CD4-positive, CD25-positive, alpha-beta regulatory T cell (primary cell): ENCODE data around the gene ZNF177. TPM values are rescaled to one million over a fixed set of nuclear protein-coding genes. Genes with fewer than 3 reads are reported as not detected.
"Not testable (repeated sequence)": the region's sequence is repeated elsewhere in the genome, so short reads cannot be mapped to it uniquely, and the experiment has no call there.

Experiments
- ATAC-seq, 2 donors: fragments of 150-1000 bp; cut with Tn5 transposase; one replicate each; pipeline ENCODE4 v1.10.0; 2021; ENCODE audit warnings: low read depth in 2 of 2, moderate number of reproducible peaks in 2 of 2, moderate library complexity in 1 of 2
- DNase-seq, 3 donors: peaks; one replicate each; pipeline versions ENCODE4 v3.0.0 to v3.0.0-alpha.2; 2012 to 2022; ENCODE audit warnings: mixed read lengths in 1 of 3
- H3K27ac ChIP-seq: one replicate; pipeline ENCODE4 v1.7.0; 2013; ENCODE audit warnings: mild to moderate bottlenecking, low read length; ENCODE audit not compliant: insufficient read depth, poor library complexity, severe bottlenecking
- H3K27me3 ChIP-seq: one replicate; pipeline ENCODE4 v1.7.0; 2013; ENCODE audit warnings: low read length; ENCODE audit not compliant: control insufficient read depth, insufficient read depth
- H3K36me3 ChIP-seq: one replicate; pipeline ENCODE4 v1.7.0; 2013; ENCODE audit warnings: mild to moderate bottlenecking, low read length, moderate library complexity; ENCODE audit not compliant: control insufficient read depth, insufficient read depth
- H3K4me1 ChIP-seq: 2 replicates; pipeline ENCODE4 v1.7.0; 2013; ENCODE audit warnings: mild to moderate bottlenecking, low read length; ENCODE audit not compliant: insufficient read depth, control insufficient read depth, poor library complexity, severe bottlenecking
- H3K4me3 ChIP-seq: one replicate; pipeline ENCODE4 v1.7.0; 2013; ENCODE audit warnings: low read depth, mild to moderate bottlenecking, low read length, moderate library complexity
- H3K9me3 ChIP-seq, 2 experiments: 1 replicate in 1 of 2; 2 replicates in 1 of 2; pipeline ENCODE4 v1.7.0; 2013; ENCODE audit warnings: low read length in 2 of 2, mild to moderate bottlenecking in 1 of 2, moderate library complexity in 1 of 2; ENCODE audit not compliant: control insufficient read depth in 2 of 2
- H3K27ac Mint-ChIP-seq, 3 donors: one replicate each; pipeline ENCODE4 v1.8.0; 2020 to 2022; ENCODE audit warnings: mild to moderate bottlenecking in 3 of 3, mixed read lengths in 3 of 3, moderate library complexity in 2 of 3
- H3K27me3 Mint-ChIP-seq: one replicate; pipeline ENCODE4 v1.8.0; 2022; ENCODE audit warnings: mild to moderate bottlenecking, mixed read lengths
- H3K36me3 Mint-ChIP-seq: one replicate; pipeline ENCODE4 v1.8.0; 2020; ENCODE audit warnings: mixed read lengths
- H3K4me1 Mint-ChIP-seq, 4 donors: one replicate each; pipeline ENCODE4 v1.8.0; 2020 to 2022; ENCODE audit warnings: mixed read lengths in 4 of 4, mild to moderate bottlenecking in 1 of 4
- H3K4me3 Mint-ChIP-seq, 4 donors: one replicate each; pipeline ENCODE4 v1.8.0; 2020 to 2022; ENCODE audit warnings: mild to moderate bottlenecking in 4 of 4, mixed read lengths in 4 of 4, moderate library complexity in 3 of 4
- H3K9me3 Mint-ChIP-seq, 7 donors: one replicate each; pipeline ENCODE4 v1.8.0; 2020 to 2022; ENCODE audit warnings: mixed read lengths in 7 of 7, mild to moderate bottlenecking in 3 of 7, moderate library complexity in 2 of 7
- polyA plus RNA-seq, 4 donors: library from polyadenylated mRNA; unstranded; fragments of 300-500 nt; fragmentation: Illumina TruSeq; gene quantifications; one replicate each; pipeline ENCODE4 v1.2.3, GENCODE V29; 2021
- total RNA-seq: library from RNA; stranded (reverse); gene quantifications from one replicate; pipeline ENCODE4 v1.2.3, GENCODE V29; 2022

Gene ZNF177
- total RNA-seq, result 0.81 TPM
- polyA plus RNA-seq, result under 1 TPM; 0.19 to 0.67 (median 0.61) TPM

DNA sequence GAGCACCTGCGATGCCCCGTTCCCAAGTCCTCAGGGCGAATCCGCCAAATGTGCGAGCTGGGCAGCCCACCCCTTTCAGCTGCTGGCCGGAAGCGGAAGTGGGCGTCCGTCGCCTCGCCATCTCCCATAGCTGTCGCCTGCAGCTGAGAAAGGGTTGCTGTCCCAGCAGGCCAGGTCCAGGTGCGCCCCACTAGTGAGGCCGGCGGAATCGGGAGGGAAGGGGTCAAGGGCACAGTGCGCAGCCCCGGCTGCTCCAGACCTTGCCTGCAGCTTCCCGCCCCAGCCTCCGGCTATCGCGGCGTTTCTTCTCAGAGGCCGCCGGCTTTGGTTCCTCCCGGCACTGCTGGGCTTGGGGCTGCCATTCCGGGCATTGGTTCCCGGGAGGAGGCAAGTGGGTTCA lies at the start of gene ZNF177:
TSS of gene ZNF177 (plus strand) at position 109 of the 400 bp plus-strand sequence. CDS start 15,299 bp downstream, outside the sequence.
- no peaks in the 10 kb centered on the region for H3K4me1 ChIP-seq
- Mint-ChIP-seq H3K9me3 (peaks cover 0 to 69% (median 34%) of the 10 kb centered on the region in 7 donors), H3K27me3 (peaks cover 9% of the 10 kb centered on the region), H3K36me3 (peaks cover 21% of the 10 kb centered on the region), H3K4me3 (peak within 1 kb of the TSS in 2 of 4 donors; percentile 13 to 58), H3K27ac (no peak within 1 kb of the TSS), H3K4me1 (peaks cover 0 to 4% (median 2%) of the 10 kb centered on the region in 4 donors)
- no peaks in the 10 kb centered on the region for H3K27me3 ChIP-seq
- H3K4me3 ChIP-seq, result no peak within 1 kb of the TSS
- no peak within 1 kb of the TSS for H3K27ac ChIP-seq
- H3K36me3 ChIP-seq, result no peaks in the 10 kb centered on the region
- ATAC-seq, result no peak
- H3K9me3 ChIP-seq, result peaks cover 41 to 79% of the 10 kb centered on the region in 2 experiments
- DNase-seq, result no peak

GRCh38 chr19:9313756-9314155 lies 49.1 kb upstream of the ZNF177 start:
- H3K9me3 Mint-ChIP-seq, result peaks cover 0 to 16% (median 11%) of the 10 kb centered on the region in 7 donors

DNA sequence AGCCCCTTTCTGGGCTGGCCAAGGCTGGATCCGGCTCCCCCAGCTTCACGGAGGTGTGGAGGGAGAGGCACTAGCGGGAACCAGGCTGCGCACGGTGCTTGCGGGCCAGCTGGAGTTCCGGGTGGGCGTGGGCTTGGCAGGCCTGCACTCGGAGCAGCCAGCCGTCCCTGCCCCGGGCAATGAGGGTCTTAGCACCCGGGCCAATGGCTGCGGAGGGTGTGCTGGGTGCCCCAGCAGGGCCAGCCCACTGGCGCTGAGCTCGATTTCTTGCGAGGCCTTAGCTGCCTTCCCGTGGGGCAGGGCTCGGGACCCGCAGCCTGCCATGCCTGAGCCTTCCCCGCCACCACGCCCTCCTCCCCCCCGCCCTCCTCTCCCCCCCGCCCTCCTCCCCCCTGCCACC lies 41.5 kb upstream of the ZNF177 start:
- Histone ChIP-seq H3K27me3 (no peaks in the 10 kb centered on the region), H3K4me3 (no peak overlapping the region), H3K27ac (no peak overlapping the region), H3K9me3 (peaks cover 1 to 20% of the 10 kb centered on the region in 2 experiments), H3K36me3 (peaks cover 2% of the 10 kb centered on the region), H3K4me1 (peaks cover 11% of the 10 kb centered on the region)
- ATAC-seq, result no peak
- H3K4me1 Mint-ChIP-seq, result peaks cover 7 to 32% (median 20%) of the 10 kb centered on the region in 4 donors
- peaks cover 4% of the 10 kb centered on the region for H3K27me3 Mint-ChIP-seq
- H3K27ac Mint-ChIP-seq, result no peak overlapping the region
- no peak overlapping the region for H3K4me3 Mint-ChIP-seq
- peaks cover 11% of the 10 kb centered on the region for H3K36me3 Mint-ChIP-seq
- peaks cover 0 to 28% (median 12%) of the 10 kb centered on the region in 7 donors for H3K9me3 Mint-ChIP-seq
- no peak for DNase-seq

More at GRCh38 chr19:9313756-9314155, 49.1 kb upstream of the ZNF177 start:
- ATAC-seq (no peak), DNase-seq (no peak)
- Histone ChIP-seq H3K27ac (no peak overlapping the region), H3K27me3 (no peaks in the 10 kb centered on the region), H3K9me3 (peaks cover 5 to 16% of the 10 kb centered on the region in 2 experiments), H3K36me3 (no peaks in the 10 kb centered on the region), H3K4me1 (peaks cover 8% of the 10 kb centered on the region), H3K4me3 (no peak overlapping the region)
- no peak overlapping the region for H3K4me3 Mint-ChIP-seq
- peaks cover under 1 to 14% (median under 1%) of the 10 kb centered on the region in 4 donors for H3K4me1 Mint-ChIP-seq
- no peaks in the 10 kb centered on the region for H3K27me3 Mint-ChIP-seq
- H3K27ac Mint-ChIP-seq, result no peak overlapping the region
- H3K36me3 Mint-ChIP-seq, result peaks cover 9% of the 10 kb centered on the region

DNA sequence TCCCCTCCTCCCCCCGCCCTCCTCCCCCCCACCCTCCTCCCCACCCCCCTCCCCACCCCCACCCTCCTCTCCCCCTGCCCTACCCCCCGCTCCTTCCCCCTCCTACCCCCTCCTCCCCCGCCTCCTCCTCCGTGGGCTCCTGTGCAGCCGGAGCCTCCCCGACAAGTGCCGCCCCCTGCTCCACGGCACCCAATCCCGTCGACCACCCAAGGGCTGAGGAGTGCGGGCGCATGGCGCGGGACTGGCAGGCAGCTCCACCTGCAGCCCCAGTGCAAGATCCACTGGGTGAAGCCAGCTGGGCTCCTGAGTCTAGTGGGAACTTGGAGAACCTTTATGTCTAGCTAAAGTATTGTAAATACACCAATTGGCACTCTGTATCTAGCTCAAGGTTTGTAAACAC lies 41.1 kb upstream of the ZNF177 start:
- not testable (repeated sequence) for ATAC-seq, H3K4me3 ChIP-seq, H3K27ac Mint-ChIP-seq, H3K27ac ChIP-seq, H3K4me3 Mint-ChIP-seq, H3K27me3 ChIP-seq, H3K27me3 Mint-ChIP-seq, DNase-seq, H3K36me3 ChIP-seq
- H3K9me3 ChIP-seq, result peaks cover 3 to 22% of the 10 kb centered on the region in 2 experiments
- peaks cover 0 to 29% (median 12%) of the 10 kb centered on the region in 7 donors for H3K9me3 Mint-ChIP-seq
- peaks cover 11% of the 10 kb centered on the region for H3K4me1 ChIP-seq
- peaks cover 13% of the 10 kb centered on the region for H3K36me3 Mint-ChIP-seq
- peaks cover 7 to 33% (median 22%) of the 10 kb centered on the region in 4 donors for H3K4me1 Mint-ChIP-seq

- peaks cover 0 to 33% (median 12%) of the 10 kb centered on the region in 7 donors for H3K9me3 Mint-ChIP-seq
- not testable (repeated sequence) for H3K27ac ChIP-seq, H3K27me3 ChIP-seq, H3K27me3 Mint-ChIP-seq, ATAC-seq, H3K4me3 ChIP-seq, DNase-seq, H3K36me3 ChIP-seq, H3K27ac Mint-ChIP-seq
- H3K4me3 Mint-ChIP-seq, result peak overlapping the region; percentile 54 to 97 (median 78)
- peaks cover 11% of the 10 kb centered on the region for H3K4me1 ChIP-seq
- peaks cover 3 to 26% of the 10 kb centered on the region in 2 experiments for H3K9me3 ChIP-seq
- peaks cover 7 to 33% (median 22%) of the 10 kb centered on the region in 4 donors for H3K4me1 Mint-ChIP-seq
- H3K36me3 Mint-ChIP-seq, result peaks cover 13% of the 10 kb centered on the region
Measured at GRCh38 chr19:9322201-9322600, 40.6 kb upstream of the ZNF177 start.

DNA sequence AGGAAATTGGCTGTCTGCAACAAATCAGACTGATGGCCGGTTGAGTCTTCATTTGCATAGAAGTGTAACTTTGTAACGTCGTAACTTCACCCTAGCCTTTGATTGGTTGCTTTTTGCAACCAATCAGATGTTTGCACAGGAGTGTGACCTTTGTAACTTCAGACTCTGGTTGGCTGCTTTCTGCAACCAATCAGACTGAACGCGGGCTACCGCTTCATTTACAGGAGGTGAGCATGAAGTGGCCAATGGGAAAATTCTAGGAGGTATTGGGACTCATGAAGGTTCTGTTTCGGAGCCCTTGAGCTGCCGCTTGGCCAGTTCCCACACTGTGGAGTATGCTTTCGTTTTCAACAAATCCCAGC lies 39.3 kb upstream of the ZNF177 start:
- Mint-ChIP-seq H3K36me3 (peaks cover 20% of the 10 kb centered on the region), H3K9me3 (peaks cover 0 to 46% (median 20%) of the 10 kb centered on the region in 7 donors), H3K27ac (peak overlapping the region; percentile 90 to 96 (median 91)), H3K27me3 (peaks cover 4% of the 10 kb centered on the region), H3K4me3 (peak overlapping the region; percentile 94 to 99 (median 96)), H3K4me1 (peaks cover 11 to 38% (median 22%) of the 10 kb centered on the region in 4 donors)
- Histone ChIP-seq H3K27ac (peak overlapping the region; percentile 83), H3K4me1 (peaks cover 11% of the 10 kb centered on the region), H3K27me3 (no peaks in the 10 kb centered on the region), H3K9me3 (peaks cover 14 to 40% of the 10 kb centered on the region in 2 experiments), H3K36me3 (peaks cover 19% of the 10 kb centered on the region), H3K4me3 (peak overlapping the region; percentile 98)
- DNase-seq, result peak in 2 of 3 donors; percentile 34 to 74
- peak; percentile 5 to 17 for ATAC-seq

GRCh38 chr19:9323919-9324583 lies 38.8 kb upstream of the ZNF177 start, which contains the start of gene ZNF559:
Gene ZNF559 (plus strand): TSS chr19:9324179. CDS start chr19:9338550, 14,371 bp downstream.
- peaks cover 4% of the 10 kb centered on the region for H3K27me3 Mint-ChIP-seq
- H3K9me3 ChIP-seq, result peaks cover 19 to 45% of the 10 kb centered on the region in 2 experiments
- H3K27ac ChIP-seq, result peak within 1 kb of the TSS; percentile 83
- H3K27me3 ChIP-seq, result no peaks in the 10 kb centered on the region
- H3K27ac Mint-ChIP-seq, result peak within 1 kb of the TSS; percentile 90 to 96 (median 91)
- ATAC-seq, result peak; percentile 96
- H3K4me3 ChIP-seq, result peak within 1 kb of the TSS; percentile 98
- H3K4me3 Mint-ChIP-seq, result peak within 1 kb of the TSS; percentile 94 to 99 (median 96)
- DNase-seq, result peak; percentile 89 to 96 (median 96)
- H3K4me1 ChIP-seq, result peaks cover 11% of the 10 kb centered on the region
- peaks cover 26% of the 10 kb centered on the region for H3K36me3 Mint-ChIP-seq
- peaks cover 11 to 40% (median 22%) of the 10 kb centered on the region in 4 donors for H3K4me1 Mint-ChIP-seq
- peaks cover 0 to 50% (median 20%) of the 10 kb centered on the region in 7 donors for H3K9me3 Mint-ChIP-seq
- peaks cover 24% of the 10 kb centered on the region for H3K36me3 ChIP-seq
